Mesodermal cell (in vitro differentiated cells): ENCODE results near the gene PSMA7.

Experiments
- H3K27ac ChIP-seq: 2 replicates; pipeline ENCODE4 v1.7.0; 2013; ENCODE audit warnings: mild to moderate bottlenecking, low read depth, low read length, moderate library complexity; ENCODE audit not compliant: severe bottlenecking
- H3K36me3 ChIP-seq: 2 replicates; pipeline ENCODE4 v1.7.1; 2013; ENCODE audit warnings: mild to moderate bottlenecking, low read length, moderate library complexity; ENCODE audit not compliant: control insufficient read depth, insufficient read depth
- H3K4me1 ChIP-seq: one replicate; pipeline ENCODE4 v1.7.1; 2013; ENCODE audit warnings: mild to moderate bottlenecking, low read length; ENCODE audit not compliant: insufficient read depth, control insufficient read depth, poor library complexity, severe bottlenecking
- H3K4me3 ChIP-seq: 2 replicates; pipeline ENCODE4 v1.7.0; 2013; ENCODE audit warnings: low read length, control low read depth, mild to moderate bottlenecking; ENCODE audit not compliant: insufficient read depth, poor library complexity, severe bottlenecking; ENCODE audit errors: extremely low read depth
- H3K9me3 ChIP-seq: 2 replicates; pipeline ENCODE4 v1.7.1; 2013; ENCODE audit warnings: mild to moderate bottlenecking, low read length, moderate library complexity; ENCODE audit not compliant: control insufficient read depth
- WGBS, 2 experiments: methylation state at CpG; one replicate each; pipeline ENCODE4 v1.1.5; 2013; ENCODE audit warnings: missing lambda C conversion rate in 2 of 2; ENCODE audit not compliant: insufficient coverage in 2 of 2; 5-methylcytosine and 5-hydroxymethylcytosine counted together

The PSMA7 gene

GRCh38 chr20:62143957-62144825, 997 bp upstream of the PSMA7 start:
- WGBS, 2 experiments, result 1 to 2% methylated on average over 65 to 102 of the region's 104 CpGs
- Histone ChIP-seq H3K4me1 (peaks cover 26% of the 10 kb centered on the region), H3K27ac (no peak overlapping the region)

GRCh38 chr20:62142252-62143080, 728 bp downstream of the PSMA7 start:
- Histone ChIP-seq H3K36me3 (peaks cover 55% of the 10 kb centered on the region), H3K4me3 (peak overlapping the region; percentile 77), H3K4me1 (peaks cover 18% of the 10 kb centered on the region), H3K9me3 (no peaks in the 10 kb centered on the region), H3K27ac (peak overlapping the region; percentile 93)
- 0 to 2% methylated on average over 48 to 60 of the region's 71 CpGs for WGBS, 2 experiments

More at GRCh38 chr20:62143957-62144825, 997 bp upstream of the PSMA7 start:
- peaks cover 38% of the 10 kb centered on the region for H3K36me3 ChIP-seq
- H3K4me3 ChIP-seq, result peak overlapping the region; percentile 77
- no peaks in the 10 kb centered on the region for H3K9me3 ChIP-seq

GRCh38 chr20:62141397-62142251, 1.6 kb downstream of the PSMA7 start:
- no peaks in the 10 kb centered on the region for H3K9me3 ChIP-seq
- 13 to 21% methylated on average over 5 to 9 of the region's 14 CpGs for WGBS, 2 experiments
- peaks cover 18% of the 10 kb centered on the region for H3K4me1 ChIP-seq
- peak overlapping the region; percentile 93 for H3K27ac ChIP-seq
- peak overlapping the region; percentile 77 for H3K4me3 ChIP-seq
- peaks cover 63% of the 10 kb centered on the region for H3K36me3 ChIP-seq

- Histone ChIP-seq H3K4me1 (peaks cover 18% of the 10 kb centered on the region), H3K4me3 (peak overlapping the region; percentile 77), H3K36me3 (peaks cover 64% of the 10 kb centered on the region), H3K9me3 (no peaks in the 10 kb centered on the region), H3K27ac (no peak overlapping the region)
- WGBS, 2 experiments, result 96 to 100% methylated on average over 4 to 5 of the region's 7 CpGs
Observed at GRCh38 chr20:62141043-62141396, 2.2 kb downstream of the PSMA7 start.

- Histone ChIP-seq H3K9me3 (no peaks in the 10 kb centered on the region), H3K4me1 (peaks cover 11% of the 10 kb centered on the region), H3K4me3 (no peak overlapping the region), H3K36me3 (peaks cover 67% of the 10 kb centered on the region), H3K27ac (no peak overlapping the region)
- WGBS, 2 experiments, result 96 to 98% methylated on average over 8 to 10 of the region's 13 CpGs
Observed at GRCh38 chr20:62139636-62140035, 3.6 kb downstream of the PSMA7 start.

GRCh38 chr20:62138912-62139311, 4.3 kb downstream of the PSMA7 start:
- peaks cover 74% of the 10 kb centered on the region for H3K36me3 ChIP-seq
- H3K4me1 ChIP-seq, result peaks cover 9% of the 10 kb centered on the region
- H3K4me3 ChIP-seq, result no peak overlapping the region
- no peak overlapping the region for H3K27ac ChIP-seq
- 93 to 98% methylated on average over 9 to 10 of the region's 10 CpGs for WGBS, 2 experiments
- no peaks in the 10 kb centered on the region for H3K9me3 ChIP-seq

GRCh38 chr20:62138204-62138543, 5.0 kb downstream of the PSMA7 start:
- Histone ChIP-seq H3K9me3 (no peaks in the 10 kb centered on the region), H3K4me3 (no peak overlapping the region), H3K4me1 (peaks cover 9% of the 10 kb centered on the region), H3K36me3 (peaks cover 81% of the 10 kb centered on the region), H3K27ac (no peak overlapping the region)
- WGBS, 2 experiments, result 88 to 89% methylated on average over 9 to 10 of the region's 11 CpGs

GRCh38 chr20:62137478-62138203, 5.6 kb downstream of the PSMA7 start:
- WGBS, 2 experiments, result 94 to 97% methylated on average over 8 of the region's 8 CpGs
- peaks cover 86% of the 10 kb centered on the region for H3K36me3 ChIP-seq
- no peak overlapping the region for H3K27ac ChIP-seq
- no peak overlapping the region for H3K4me3 ChIP-seq
- H3K9me3 ChIP-seq, result no peaks in the 10 kb centered on the region
- H3K4me1 ChIP-seq, result peaks cover 9% of the 10 kb centered on the region

- peaks cover 9% of the 10 kb centered on the region for H3K4me1 ChIP-seq
- H3K36me3 ChIP-seq, result peaks cover 92% of the 10 kb centered on the region
- no peaks in the 10 kb centered on the region for H3K9me3 ChIP-seq
- no peak overlapping the region for H3K27ac ChIP-seq
- no peak overlapping the region for H3K4me3 ChIP-seq
- 70 to 93% methylated on average over 5 to 6 of the region's 6 CpGs for WGBS, 2 experiments
Observed at GRCh38 chr20:62137092-62137384, 6.2 kb downstream of the PSMA7 start.
